Inflammatory macrophage treated with lipopolysaccharide for 4 hours (primary cell): ENCODE data around the gene TRPM3.
"Not testable (repeated sequence)": the region's sequence is repeated elsewhere in the genome, so short reads cannot be mapped to it uniquely, and the experiment has no call there.

Experiments used
- DNase-seq: peaks from one replicate; pipeline ENCODE4 v3.0.0-alpha.2; 2020

TRPM3 gene

GRCh38 chr9:70639853-70640814 is 481.3 kb downstream of the TRPM3 start:
- DNase-seq: peak; percentile 33

- no peak for DNase-seq
Measured at GRCh38 chr9:70635790-70636189, 485.6 kb downstream of the TRPM3 start.

- DNase-seq: no peak
Measured at GRCh38 chr9:70634696-70635095, 486.7 kb downstream of the TRPM3 start.

GRCh38 chr9:70630971-70631370 is 490.4 kb downstream of the TRPM3 start:
- DNase-seq: no peak

- not testable (repeated sequence) for DNase-seq
Measured at GRCh38 chr9:70629080-70629685, 492.2 kb downstream of the TRPM3 start.

GRCh38 chr9:70625078-70625477 is 496.3 kb downstream of the TRPM3 start:
- no peak for DNase-seq

GRCh38 chr9:70618784-70619183 is 502.6 kb downstream of the TRPM3 start:
- no peak for DNase-seq

- no peak for DNase-seq
Measured at GRCh38 chr9:70617033-70617828, 504.2 kb downstream of the TRPM3 start.

GRCh38 chr9:70616228-70616990 is 505.0 kb downstream of the TRPM3 start:
- no peak for DNase-seq

- no peak for DNase-seq
Measured at GRCh38 chr9:70615464-70616138, 505.8 kb downstream of the TRPM3 start.

GRCh38 chr9:70614786-70615463 is 506.5 kb downstream of the TRPM3 start:
- DNase-seq: no peak

GRCh38 chr9:70613024-70613768 is 508.2 kb downstream of the TRPM3 start:
- DNase-seq: no peak

GRCh38 chr9:70610287-70610644 is 511.2 kb downstream of the TRPM3 start:
- no peak for DNase-seq

GRCh38 chr9:70609542-70610286 is 511.7 kb downstream of the TRPM3 start:
- DNase-seq: no peak

GRCh38 chr9:70609011-70609410 is 512.4 kb downstream of the TRPM3 start:
- DNase-seq: no peak

GRCh38 chr9:70607926-70608325 is 513.5 kb downstream of the TRPM3 start:
- peak; percentile 81 for DNase-seq

GRCh38 chr9:70607329-70607728 is 514.1 kb downstream of the TRPM3 start:
- no peak for DNase-seq

- no peak for DNase-seq
Measured at GRCh38 chr9:70603020-70603411, 518.4 kb downstream of the TRPM3 start.

GRCh38 chr9:70602321-70603019 is 519.0 kb downstream of the TRPM3 start:
- DNase-seq: peak; percentile 73
